ENCODE measurements around the gene MANSC4. TPM values are rescaled to one million over a fixed set of nuclear protein-coding genes. Genes with fewer than 3 reads are reported as not detected.

MANSC4 gene
- total and polyA plus RNA-seq, 2 experiments from 2014 or later, result not detected

- Histone ChIP-seq H3K27ac (ENCODE audit: low read depth) (no peak overlapping the region), H4K20me1 (replicated peaks; ENCODE audit: insufficient read depth) (no peaks in the 10 kb centered on the region), H3K27me3 (ENCODE audit: insufficient read depth) (no peaks in the 10 kb centered on the region), H3K9me2 (ENCODE audit: insufficient read depth) (no peaks in the 10 kb centered on the region), H2AFZ (peak overlapping the region; percentile 2; the same call in 1 of the 2 replicates), H3K4me3 (no peak overlapping the region), H3K4me2 (no peak overlapping the region), H3F3A (replicated peaks; ENCODE audit: low read depth) (no peaks in the 10 kb centered on the region), H3K4me1 (ENCODE audit: insufficient read depth) (no peaks in the 10 kb centered on the region), H3K36me3 (ENCODE audit: insufficient read depth) (no peaks in the 10 kb centered on the region), H3K79me2 (replicated peaks; ENCODE audit: insufficient read depth) (no peaks in the 10 kb centered on the region)
- ATAC-seq (no peak), DNase-seq (ENCODE audit: low spot score) (peak; percentile 25)
- H3K36me3 Mint-ChIP-seq (ENCODE audit: low read depth), result 0 out of 3 replicates have a peak, but pooled peaks cover 2% of the 10 kb centered on the region
- TF ChIP-seq STAT1 (IDR thresholded peaks at IDR 0.05; ENCODE audit: unreplicated experiment), result no peak
- no peak for TF ChIP-seq JUNB (IDR thresholded peaks at IDR 0.05; ENCODE audit: unreplicated experiment)
- TF ChIP-seq EZH2 (IDR thresholded peaks at IDR 0.05; ENCODE audit: low read depth, unreplicated experiment), result no peak
- no peak for TF ChIP-seq POLR2AphosphoS5 (IDR thresholded peaks at IDR 0.05; ENCODE audit: low read depth)
- TF ChIP-seq REST (IDR thresholded peaks at IDR 0.05; ENCODE audit: unreplicated experiment), result no peak
- TF ChIP-seq ZNF331 (CRISPR knock-in tag; IDR thresholded peaks at IDR 0.05; ENCODE audit: low read depth), result no peak
- TF ChIP-seq ZNF114 (CRISPR knock-in tag; IDR thresholded peaks at IDR 0.05), result no peak
- TF ChIP-seq CREB1 (CRISPR knock-in tag; IDR thresholded peaks at IDR 0.05; ENCODE audit: low read depth), result no peak
- TF ChIP-seq ZNF462 (CRISPR knock-in tag; IDR thresholded peaks at IDR 0.05), result no peak
- no peak for TF ChIP-seq CTCF (conservative IDR thresholded peaks at IDR 0.05; ENCODE audit: low read depth in 2 of 2)
- no peak for TF ChIP-seq EZH2phosphoT487 (IDR thresholded peaks at IDR 0.05; ENCODE audit: unreplicated experiment)
- no peak for TF ChIP-seq NANOG (IDR thresholded peaks at IDR 0.05; ENCODE audit: borderline replicate concordance)
- TF ChIP-seq ETS1 (IDR thresholded peaks at IDR 0.05), result no peak
- H3K27ac Mint-ChIP-seq, result no peak overlapping the region
- H3K4me1 Mint-ChIP-seq, result no peaks in the 10 kb centered on the region; the same call in 2 of the 3 replicates
- H3K4me3 Mint-ChIP-seq, result no peak overlapping the region
- H3K9me3 Mint-ChIP-seq, result peaks cover 9% of the 10 kb centered on the region
- peaks cover 6% of the 10 kb centered on the region for H3K27me3 Mint-ChIP-seq (ENCODE audit: insufficient read depth, low read depth, poor library complexity)
These were observed 35.0 kb upstream of the MANSC4 start for GRCh38 chr12:27814851-27815591.
